ENCODE measurements around the gene GUF1.

DNA sequence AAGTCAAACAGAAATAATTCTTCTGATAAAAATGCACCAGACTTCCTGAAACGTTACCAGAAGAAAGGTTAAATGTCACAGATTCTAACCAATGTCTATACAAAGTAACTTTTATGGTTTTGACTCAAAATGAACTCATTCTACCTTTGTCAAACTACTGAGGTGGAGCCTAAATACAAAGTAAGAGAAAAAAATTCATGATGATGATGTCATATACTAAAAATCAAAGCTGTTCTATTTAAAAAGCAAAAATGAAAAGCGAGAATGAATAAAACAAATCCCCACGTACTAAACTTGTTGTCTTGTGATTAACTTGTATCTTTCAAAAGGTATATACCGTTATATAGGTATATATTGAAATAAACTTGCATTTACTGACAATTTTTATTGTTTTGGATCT lies 26.5 kb downstream of the GUF1 start:
- TF ChIP-seq EZH2phosphoT487 (IDR thresholded peaks at IDR 0.05; ENCODE audit: insufficient read depth, low read depth): no peak
- no peak for TF ChIP-seq EZH2 (IDR thresholded peaks at IDR 0.05; ENCODE audit: insufficient read depth, poor library complexity, severe bottlenecking)
